GM18867 (cell line): ENCODE data around the gene CD80.

ENCODE experiments used
- ATAC-seq: cut with Tn5 transposase; IDR thresholded peaks from one replicate; pipeline ENCODE4 v1.9.1; 2021; ENCODE audit warnings: mild to moderate bottlenecking, moderate library complexity; ENCODE audit not compliant: unreplicated experiment

CD80 gene

DNA sequence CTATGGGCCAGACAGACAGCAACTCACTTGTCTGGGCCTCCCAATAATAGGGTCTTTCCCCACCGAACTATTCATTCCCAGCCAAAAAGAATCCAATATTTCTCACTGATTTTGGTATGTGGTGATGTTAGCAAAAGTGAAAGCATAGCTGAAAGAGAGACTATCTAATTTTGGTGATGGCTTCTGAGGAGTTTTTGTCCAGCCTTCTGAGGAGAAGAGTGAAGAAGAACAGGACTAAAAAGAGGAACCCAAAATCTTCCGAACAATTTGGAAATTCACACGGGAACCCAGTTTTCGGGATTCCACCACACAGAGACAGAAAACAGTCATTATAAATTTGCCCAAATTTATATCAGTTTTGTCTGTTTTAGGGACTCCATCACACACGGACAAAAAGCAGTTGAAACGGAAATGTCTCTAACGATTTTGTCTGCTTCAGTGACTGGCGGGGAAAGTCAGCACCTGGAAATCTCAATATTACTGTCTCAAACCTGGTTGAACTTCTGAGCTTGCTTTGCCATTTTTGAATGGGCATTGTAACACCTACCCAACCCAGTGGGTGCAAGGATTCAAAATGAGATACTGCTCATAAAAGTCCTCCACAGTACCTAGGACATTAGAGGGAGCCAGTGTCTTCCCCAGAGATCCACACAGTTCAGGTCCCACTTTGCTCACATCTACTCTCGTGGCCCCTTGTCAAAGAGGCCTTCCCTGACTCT lies 9.1 kb downstream of the CD80 start:
- ATAC-seq: no peak

DNA sequence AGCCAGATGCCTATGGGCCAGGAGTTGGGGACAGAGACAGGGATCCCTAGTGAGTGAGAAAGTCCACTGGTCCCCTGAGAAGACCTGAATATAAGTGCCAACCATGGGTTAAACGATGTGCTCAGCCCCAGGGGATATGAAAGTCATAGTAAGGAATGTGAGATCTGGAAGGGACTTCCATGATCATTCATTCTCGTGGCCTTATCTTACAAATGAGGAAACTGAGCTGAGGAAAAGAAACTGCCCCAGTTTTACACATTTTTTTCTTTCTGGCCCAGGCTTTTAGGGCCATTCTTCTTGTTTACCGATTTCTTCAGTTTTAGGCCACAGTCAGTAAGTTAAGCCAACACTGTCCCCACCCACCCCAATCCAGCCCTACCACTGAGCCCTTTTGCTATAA lies 11.1 kb downstream of the CD80 start:
- ATAC-seq: no peak

DNA sequence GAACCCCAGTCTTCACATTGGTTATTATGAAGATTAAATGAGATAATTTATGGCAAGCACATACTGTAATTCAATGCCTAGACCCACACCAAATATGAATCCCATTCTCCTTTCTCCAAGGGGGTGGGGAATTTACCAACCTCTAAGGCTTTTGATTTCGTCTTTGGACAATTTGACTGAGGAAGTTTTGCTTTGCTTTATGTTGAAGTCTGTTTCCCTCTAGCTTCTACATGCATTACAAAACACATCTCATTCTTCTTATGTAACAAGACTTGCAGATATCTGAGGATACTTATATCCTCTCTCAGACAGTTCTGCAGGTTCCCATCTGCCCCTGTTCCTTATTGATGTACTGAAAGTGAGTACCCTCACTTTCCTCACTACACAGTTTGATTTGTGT lies 12.2 kb downstream of the CD80 start:
- ATAC-seq: no peak

DNA sequence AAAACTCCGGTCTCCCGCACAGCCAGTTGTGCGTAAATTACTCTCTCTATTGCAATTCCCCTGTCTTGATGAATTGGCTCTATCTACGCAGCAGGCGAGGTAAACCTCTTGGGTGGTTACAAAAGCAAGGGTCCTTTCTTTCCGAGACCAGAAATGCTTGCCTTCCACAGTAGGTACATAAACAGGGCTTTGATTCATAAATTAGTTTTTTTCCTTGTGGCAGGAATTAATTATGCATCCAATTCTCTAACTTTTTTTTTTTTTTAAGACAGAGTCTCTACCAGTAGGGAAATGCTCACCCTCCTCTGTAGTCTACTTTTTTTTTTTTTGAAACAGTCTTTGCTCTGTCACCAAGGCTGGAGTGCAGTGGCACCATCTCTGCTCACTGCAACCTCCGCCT lies 16.3 kb downstream of the CD80 start:
- no peak for ATAC-seq

DNA sequence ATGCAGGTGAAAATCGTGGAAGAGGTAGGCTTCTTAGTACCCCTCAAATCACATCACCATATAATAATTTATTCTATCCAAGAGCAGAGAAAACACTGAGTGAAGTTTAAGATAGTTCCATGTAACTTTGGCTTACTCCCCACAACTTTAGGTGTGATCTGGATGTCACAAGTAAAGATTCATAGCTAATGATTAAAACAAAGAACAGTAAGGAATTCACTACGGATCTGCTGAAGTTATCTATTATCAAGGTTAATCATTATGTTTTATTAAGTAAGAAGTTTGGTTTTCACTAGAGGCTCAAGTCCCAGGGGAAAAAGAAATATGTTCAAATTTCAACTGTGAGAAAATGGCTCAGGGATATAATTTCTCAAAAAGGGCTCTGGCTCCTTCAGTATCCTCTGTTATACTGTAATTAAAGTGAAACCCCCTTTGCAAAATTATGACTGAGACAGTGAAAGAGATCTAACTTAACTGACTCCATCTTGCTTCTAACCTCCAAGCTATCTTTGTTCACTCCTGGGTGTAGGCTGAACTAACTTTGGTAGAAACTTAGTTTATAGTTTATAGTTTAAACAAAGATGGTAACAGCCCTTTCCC lies 17.1 kb downstream of the CD80 start:
- no peak for ATAC-seq

DNA sequence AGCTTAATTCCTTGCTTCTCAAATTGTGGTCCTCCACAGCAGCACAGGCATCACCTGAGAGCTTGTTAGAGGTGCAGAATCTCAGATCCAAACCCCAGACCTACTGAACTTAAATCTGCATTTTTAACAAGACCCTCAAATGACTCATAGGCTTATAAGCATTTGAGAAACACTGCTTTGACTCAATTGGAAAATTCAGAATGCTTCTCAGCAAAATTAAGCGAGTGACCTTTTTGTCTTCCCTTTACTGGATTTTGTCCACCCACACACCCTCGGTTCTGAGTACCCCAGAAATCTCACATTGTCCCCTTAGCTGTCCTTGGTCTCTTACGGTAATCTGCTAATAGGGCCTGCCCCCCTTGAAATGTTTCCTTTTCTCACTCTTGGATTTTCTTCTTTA lies 17.9 kb downstream of the CD80 start:
- ATAC-seq: no peak

DNA sequence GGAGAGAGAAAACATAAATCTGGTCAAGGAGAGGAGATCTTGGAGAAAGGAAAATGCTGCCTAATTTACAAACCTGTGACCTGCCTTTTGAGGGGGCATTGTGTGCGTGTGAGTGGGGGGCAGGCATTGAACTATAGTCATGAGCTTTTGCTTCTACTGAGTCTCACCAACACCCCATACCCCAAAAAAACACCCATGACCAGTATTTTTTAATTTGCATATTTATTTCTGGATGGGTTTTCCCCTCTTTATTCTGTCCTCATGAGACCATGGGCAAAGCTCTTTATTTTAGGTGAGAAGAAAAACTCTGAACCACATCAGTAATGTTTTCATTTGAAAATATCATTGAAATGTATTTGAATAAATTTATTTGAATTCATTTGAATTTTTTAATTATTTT lies 20.6 kb downstream of the CD80 start:
- no peak for ATAC-seq

DNA sequence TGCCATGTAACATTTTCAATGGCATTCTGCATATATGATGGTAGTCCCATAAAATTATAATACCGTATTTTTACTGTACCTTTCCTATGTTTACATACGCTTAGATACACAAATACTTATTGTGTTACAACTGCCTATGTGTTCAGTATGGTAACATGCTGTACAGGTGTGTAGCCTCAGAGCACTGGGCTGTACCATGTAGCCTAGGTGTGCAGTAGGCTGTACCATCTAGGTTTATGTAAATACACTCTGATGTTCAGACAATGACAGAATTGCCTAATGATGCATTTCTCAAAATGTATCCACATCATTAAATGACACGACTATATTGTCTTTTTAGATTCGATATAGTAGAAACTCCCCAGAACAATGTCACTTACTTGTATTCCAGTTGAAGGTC lies 22.7 kb downstream of the CD80 start:
- ATAC-seq: no peak

DNA sequence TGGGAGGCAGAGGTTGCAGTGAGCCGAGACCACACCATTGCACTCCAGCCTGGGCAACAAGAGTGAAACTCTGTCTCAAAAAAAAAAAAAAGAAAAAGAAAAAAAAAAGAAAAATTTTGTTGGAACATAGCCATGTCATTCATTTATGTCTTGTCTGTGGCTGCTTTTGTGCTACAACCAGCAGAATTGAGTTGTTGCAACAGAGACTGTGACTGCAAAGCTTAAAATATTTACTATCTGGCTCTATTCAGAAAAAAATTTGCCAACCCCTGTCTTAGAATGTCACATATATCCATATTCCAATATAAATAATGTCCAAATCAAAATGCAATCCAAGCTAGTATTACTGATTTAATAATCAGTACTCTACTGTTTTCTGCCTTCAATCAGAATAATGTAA lies 25.1 kb downstream of the CD80 start:
- ATAC-seq: no peak

DNA sequence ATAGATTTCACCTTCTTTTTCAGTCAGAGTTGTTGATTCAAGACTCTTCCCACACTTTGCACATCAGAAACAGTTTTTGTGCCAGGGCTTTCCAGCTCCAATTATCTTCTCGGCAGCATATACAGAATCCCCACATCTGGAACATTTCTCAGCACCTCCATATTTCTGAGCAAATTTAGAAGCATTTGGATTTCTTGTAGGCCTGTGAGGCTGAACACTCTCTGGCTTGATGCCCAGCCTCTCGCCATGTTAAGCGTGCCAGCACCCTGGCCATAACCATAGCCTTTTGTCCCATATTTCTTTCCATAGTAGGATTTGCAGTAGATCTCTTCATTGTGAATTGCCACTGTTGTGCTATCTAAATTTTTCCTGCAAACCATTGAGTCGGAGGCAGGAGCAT lies 28.3 kb downstream of the CD80 start:
- ATAC-seq: no peak

DNA sequence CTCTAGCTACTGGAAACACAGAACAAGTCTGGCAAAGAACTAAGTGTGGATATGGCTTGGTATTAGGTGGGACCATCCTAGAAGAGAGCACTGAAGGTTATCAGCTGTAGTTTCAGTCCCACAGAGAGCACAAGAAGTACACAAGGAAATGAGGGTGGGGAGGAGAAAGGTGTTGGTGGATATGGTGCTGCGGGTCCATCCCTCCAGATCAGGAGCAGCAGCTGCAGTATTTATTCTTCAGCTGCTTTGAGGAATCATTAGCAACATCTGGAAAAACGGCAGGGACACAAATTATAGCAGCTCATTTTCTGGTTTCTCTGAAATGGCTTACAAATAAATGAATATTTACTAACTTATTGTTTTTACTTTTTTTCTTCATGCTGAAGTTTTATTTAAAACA lies 29.0 kb downstream of the CD80 start:
- ATAC-seq: no peak

DNA sequence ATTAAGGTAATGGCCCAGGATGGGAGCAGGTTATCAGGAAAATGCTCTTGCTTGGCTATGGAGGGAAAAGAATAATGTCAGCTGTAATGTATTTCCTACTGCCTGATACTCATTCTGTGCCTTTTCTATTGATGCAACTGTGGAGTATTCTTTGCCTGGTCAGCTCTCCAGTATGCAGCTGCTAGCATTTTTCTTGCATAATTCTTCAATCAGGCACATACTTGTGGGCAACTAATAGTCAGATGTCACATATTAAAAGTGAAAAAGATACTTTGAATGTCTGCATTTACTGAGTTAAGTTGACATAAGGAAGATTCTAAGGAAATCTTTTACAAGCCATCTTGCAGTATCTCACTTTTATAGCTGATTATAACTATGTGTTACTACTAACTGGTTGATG lies 29.5 kb downstream of the CD80 start:
- no peak for ATAC-seq

DNA sequence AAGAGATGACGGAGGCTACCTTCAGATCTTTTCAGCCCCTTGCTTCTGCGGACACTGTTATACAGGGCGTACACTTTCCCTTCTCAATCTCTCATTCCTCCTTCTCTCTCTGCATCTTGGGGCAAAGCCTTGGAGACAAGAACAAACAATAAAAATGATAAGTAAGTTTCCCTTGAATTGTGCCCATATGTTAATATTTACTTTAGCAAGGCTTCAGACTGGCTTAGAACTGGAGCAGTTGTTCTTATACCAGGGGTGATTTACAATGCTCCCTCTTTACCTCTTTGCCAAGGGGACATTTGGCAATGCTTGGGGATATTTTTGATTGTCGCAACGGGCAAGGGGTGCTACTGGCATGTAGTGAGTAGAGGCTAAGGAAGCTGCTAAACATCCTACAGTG lies 31.7 kb downstream of the CD80 start:
- no peak for ATAC-seq

DNA sequence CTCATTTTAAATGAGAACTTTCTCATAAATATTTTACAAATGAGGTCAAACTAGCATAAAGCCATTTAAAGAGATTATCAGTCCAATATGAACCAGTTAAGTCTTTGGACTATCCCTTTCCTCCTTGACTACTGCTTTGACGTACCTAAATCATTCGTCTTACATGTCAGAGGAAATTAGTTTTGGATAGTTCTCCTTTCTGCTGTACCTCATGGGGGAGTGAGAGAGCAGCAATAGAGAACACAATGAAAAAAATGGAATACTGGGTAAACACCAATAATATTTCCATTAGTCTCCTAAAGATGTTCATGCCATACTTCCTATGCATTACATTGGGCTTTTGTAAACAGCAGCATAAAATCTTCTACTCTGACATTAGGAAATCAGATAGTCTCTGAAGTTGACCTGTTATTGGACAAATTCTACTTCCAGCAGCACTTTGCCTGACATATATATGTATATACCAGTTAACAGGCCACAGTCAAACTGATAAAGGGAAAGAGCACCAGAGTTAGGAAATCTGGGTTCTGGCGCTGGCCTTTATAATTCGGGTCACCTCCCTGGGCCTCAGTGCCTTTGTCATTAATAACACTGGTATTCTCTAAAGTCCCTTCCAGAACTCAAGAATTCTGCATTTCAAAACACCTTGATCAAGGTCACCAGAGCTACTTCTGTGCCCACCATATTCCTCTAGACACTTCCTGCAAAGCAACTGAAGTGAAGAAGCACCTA lies 34.3 kb downstream of the CD80 start:
- no peak for ATAC-seq

DNA sequence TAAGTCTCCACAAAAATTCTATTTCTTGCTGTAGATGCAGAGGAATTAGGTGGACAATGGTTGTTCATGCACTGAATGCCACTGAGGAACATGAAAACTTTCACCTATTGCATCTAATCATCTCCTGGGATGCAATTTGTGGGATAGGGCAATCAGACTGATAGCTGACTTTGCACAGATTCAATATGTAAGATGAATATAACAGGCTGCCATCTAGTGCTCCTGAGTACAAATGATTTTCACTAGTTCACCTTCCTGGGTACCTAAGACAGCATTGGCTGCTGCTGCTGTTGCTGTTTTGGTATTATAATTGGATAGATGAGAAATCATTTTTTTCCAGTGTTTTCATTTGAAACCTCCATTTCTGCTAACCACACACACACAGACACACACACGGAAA lies 41.4 kb downstream of the CD80 start:
- ATAC-seq: no peak

DNA sequence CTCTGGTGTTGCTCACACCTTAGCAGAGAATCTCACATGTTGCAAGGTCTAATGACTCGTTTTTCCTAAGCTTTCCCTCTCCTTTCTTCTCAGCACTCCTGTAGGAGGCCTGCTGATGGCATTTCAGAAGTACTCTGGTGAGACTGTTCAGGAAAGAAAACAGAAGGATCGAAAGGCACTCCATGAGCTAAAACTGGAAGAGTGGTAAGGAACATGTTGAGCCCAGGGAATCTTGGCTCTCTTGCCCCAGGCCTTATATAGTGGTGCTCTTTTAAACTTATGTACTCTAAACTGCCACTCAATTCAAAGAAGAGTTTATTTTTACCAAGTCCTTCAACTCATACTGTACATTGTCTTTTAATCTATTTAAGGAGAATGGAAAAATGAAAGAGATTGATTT lies 42.3 kb downstream of the CD80 start:
- ATAC-seq: no peak

DNA sequence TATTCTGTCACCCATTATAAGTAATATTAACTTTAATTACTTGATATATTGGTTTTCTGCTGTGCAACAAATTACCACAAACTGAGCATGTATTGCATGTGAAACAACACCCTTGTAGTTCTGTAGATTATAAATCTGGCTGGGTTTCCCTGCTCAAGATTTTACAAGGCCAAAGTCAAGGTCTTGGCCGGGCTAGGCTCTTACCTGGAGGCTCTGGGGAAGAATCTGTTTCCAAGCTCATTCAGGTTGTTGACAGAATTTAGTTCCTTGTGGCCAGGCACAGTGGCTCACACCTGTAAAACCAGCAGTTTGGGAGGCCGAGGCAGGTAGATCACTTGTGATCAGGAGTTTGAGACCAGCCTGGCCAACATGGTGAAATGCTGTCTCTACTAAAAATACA lies 44.8 kb downstream of the CD80 start:
- ATAC-seq: no peak

DNA sequence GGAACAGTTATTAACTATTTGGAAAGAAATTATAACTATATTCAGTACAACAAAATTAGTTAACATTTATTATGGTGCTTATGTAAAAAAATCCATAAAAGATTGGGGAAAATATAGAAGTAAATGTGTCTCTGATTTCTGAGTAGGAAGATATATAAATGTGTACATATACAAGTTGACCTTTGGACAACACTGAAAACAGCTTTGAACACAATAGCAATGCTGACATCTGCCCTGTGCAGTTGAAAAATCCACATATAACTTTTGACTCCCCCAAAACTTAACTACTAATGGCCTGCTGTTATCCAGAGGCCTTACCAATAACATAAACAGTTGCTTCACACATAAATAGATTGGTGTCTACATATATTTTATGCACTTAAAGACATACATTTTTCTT lies 48.7 kb downstream of the CD80 start:
- ATAC-seq: no peak

DNA sequence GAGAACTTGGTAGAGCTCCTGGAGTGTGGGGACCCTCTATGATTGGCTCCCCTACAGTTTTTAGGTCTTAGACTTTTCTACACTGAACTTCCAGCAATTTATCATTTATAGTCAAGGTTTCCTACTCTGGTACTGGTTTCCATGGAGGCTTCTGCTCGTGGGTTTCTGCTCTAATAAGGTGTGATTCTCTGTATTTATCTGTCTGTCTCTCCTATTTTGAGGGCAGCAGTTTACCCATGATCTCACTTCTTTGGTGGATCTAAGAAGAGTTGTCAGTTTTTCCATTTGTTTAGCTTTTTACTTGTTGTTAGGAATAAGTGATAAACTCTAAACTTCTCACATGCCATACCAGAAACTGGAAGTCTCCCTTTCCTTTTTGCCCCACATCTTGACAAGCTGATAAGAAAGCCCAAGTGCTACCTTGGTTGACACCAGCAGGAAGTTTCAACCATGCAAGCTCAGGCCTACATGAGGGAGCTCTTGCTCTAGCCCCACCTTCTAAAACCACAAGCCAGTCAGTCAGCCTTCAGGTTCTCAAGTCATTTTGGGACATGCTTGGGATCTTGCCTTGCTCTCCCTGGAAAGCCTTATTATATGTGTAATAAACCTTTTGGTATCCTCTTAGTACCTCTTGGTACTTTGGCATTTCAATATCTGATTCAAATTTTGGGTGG lies 51.1 kb downstream of the CD80 start:
- peak; percentile 84 for ATAC-seq

DNA sequence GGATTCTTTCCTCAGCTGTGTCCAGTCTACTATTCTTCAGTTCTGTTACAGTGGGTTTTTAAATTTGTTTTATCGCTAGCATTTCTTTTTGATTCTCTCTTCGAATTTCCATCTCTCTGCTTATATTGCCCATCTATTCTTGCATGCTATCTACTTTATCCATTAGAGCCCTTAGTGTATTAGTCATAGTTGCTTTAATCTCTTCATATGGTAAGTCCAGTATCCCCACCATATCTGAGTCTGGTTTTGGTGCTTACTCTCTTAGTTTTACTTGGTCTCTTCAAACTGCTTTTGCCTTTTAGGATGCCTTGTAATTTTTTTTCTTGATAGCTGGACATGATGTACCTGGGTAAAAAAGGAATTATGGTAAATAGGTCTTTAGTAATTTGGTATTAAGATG lies 52.0 kb downstream of the CD80 start:
- ATAC-seq: no peak

DNA sequence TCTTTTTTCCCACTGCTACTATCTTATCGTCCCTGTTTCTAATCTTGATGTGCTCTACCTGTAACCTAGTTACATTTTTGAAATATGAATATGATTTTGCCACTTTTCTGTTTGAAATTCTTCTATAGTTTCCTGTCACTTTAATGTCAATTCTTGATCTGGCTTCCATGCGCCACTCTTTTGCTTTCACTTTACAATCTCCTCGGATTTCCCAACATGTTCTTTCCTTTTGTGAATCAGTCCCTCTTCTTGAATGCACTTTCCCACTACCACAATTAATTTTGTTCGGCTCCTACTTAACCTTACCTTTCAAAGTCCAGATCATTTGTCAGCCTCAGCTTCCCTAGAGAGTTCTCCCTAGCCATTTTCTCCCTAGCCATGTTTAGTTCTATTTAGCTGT lies 52.8 kb downstream of the CD80 start:
- no peak for ATAC-seq

DNA sequence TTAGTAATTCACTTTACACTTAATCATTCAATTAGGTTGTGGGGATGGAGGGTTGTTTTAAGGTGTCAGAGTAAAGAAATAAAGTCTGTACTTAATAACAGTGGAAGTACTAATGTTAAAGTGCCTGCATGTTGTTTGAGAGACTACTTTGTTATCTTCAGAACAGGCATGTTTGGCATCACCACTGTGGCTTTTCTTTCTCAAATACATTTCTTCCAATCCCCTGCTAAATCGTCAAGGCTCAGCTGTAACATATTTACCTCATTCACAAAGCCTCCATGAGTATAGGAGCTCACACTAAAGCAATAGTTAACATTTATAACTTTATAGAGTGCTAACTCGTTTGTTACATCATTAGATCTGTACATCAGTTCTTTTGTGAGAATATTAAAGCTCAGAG lies 58.5 kb downstream of the CD80 start:
- no peak for ATAC-seq
